Measurements from ENCODE around the gene TNFSF8. TPM values are rescaled to one million over a fixed set of nuclear protein-coding genes. Genes with fewer than 3 reads are reported as not detected.
A peak's percentile ranks its signal among the peaks of the same experiment; 100 is the strongest.

Gene TNFSF8
- total RNA-seq, 6 experiments from 2014 or later = not detected

DNA sequence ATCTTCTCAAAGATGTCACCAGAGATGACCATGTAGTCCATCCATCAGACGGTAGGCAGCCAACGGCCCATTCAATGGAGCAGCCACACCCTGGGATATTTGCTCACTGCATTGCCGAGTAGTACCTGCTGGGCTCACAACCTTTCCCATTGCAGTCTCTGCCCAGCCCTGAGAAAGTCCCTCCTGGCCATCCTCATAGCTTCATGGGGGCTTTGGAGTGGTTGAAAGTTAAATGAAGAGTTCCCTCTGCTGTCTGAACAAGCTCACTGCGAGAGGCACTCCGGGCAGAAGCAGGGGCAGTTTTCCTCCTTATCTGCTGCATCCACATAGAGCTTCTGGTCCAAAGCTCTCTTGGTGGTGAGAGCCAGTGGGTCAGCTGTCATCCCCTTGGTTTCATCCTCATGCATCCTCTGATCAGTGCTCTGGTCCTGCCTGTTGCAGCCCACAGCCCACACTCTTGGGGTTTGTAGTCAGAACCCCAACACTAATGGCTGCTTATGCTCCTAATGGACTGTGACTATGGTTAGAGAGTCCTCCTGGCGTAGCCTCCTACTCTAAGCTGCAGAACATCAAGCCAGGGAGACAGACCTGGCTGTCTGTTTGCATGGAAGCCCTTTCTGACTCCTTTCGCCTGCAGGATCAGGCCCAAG, 23.3 kb downstream of the TNFSF8 start:
- Mint-ChIP-seq H3K36me3 (ENCODE audit: low read depth) (no peaks in the 10 kb centered on the region), H3K27me3 (ENCODE audit: insufficient read depth) (peaks cover 5% of the 10 kb centered on the region; the same call in 1 of the 2 replicates), H3K9me3 (no peaks in the 10 kb centered on the region), H3K4me3 (no peak overlapping the region), H3K27ac (no peak overlapping the region), H3K4me1 (ENCODE audit: low read depth) (peaks cover 48% of the 10 kb centered on the region)
- DNase-seq = peak; percentile 42
- TF ChIP-seq, protein P1, sequence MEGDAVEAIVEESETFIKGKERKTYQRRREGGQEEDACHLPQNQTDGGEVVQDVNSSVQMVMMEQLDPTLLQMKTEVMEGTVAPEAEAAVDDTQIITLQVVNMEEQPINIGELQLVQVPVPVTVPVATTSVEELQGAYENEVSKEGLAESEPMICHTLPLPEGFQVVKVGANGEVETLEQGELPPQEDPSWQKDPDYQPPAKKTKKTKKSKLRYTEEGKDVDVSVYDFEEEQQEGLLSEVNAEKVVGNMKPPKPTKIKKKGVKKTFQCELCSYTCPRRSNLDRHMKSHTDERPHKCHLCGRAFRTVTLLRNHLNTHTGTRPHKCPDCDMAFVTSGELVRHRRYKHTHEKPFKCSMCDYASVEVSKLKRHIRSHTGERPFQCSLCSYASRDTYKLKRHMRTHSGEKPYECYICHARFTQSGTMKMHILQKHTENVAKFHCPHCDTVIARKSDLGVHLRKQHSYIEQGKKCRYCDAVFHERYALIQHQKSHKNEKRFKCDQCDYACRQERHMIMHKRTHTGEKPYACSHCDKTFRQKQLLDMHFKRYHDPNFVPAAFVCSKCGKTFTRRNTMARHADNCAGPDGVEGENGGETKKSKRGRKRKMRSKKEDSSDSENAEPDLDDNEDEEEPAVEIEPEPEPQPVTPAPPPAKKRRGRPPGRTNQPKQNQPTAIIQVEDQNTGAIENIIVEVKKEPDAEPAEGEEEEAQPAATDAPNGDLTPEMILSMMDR (IDR thresholded peaks at IDR 0.05) = peak; percentile 85

DNA sequence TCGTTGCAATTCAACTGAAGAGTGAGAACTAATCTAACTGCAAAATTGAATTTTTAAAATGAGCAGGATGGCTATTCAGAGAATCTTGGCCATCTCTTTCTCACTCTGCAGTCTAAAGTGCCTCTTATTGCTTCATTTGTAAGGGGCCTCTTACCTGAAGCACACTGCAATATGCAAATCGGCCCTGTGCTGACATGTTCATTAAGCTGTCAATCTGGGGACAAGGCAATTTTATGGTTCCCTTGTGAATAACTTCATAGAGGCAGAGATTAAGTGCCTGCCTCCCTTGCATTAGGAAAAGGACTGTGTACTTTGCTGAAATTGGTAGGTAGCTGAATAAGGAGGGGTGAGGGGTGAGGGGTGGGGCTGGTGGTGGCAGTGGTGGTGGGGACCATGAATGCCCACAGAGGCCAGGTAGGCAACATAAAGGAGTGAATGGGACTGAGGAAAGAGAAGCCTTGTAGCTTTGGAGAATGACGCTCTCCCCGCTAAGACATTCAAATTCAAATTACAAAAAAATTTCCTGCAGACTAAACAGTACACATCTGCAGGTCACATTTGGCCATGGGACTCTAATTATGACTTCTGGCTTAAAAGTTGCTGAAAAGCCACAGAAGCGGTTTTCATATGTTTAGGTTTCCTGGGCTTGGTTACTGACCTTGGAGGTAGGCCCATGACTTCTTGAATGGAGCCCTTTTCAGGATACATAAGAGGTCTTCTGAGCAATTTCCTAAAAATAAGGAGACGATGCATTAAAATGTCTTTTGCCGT, 25.0 kb downstream of the TNFSF8 start:
- peaks cover 4% of the 10 kb centered on the region; the same call in 1 of the 2 replicates for H3K27me3 Mint-ChIP-seq (ENCODE audit: insufficient read depth)
- no peak overlapping the region for H3K4me3 Mint-ChIP-seq
- H3K27ac Mint-ChIP-seq = no peak overlapping the region
- H3K36me3 Mint-ChIP-seq (ENCODE audit: low read depth) = no peaks in the 10 kb centered on the region; the same call in 1 of the 2 replicates
- no peak for DNase-seq
- peaks cover 38% of the 10 kb centered on the region for H3K4me1 Mint-ChIP-seq (ENCODE audit: low read depth)
- no peaks in the 10 kb centered on the region for H3K9me3 Mint-ChIP-seq
- TF ChIP-seq, protein P1 (IDR thresholded peaks at IDR 0.05) = no peak

DNA sequence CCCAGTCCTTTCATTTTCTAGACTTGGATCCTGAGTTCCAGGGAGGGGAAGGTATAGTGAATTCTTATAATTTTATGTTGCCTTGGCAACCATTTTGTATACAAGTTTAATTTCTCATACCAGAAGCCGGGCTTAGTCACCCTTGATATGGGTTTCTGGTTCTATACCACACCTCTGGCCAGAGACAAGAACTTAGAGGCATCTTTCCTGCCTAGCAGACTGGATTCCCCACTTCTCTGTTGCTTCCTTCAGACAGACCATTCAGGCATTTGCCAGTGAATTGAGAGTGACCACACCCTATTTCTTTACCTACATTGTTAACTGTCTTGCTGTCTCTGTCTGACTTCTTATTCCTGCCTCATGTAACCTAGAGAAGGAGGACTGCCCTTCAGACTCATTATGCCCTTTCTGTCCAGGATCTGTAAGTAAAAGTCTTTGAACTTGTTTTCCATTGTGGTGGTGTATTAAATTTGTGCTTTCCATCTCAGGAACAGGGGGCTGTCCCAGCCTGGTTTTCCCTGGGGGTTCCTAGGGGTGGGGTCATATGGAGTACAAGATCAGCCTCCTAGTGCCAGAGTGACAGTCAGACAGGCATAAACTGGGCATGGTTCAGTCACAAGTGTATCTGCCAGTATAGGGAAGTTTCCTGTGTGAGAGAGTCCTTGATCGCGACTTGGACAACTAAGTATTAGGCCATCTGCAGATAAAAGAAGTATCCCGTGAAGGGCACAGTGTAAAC, 27.4 kb downstream of the TNFSF8 start:
- Mint-ChIP-seq H3K9me3 (no peaks in the 10 kb centered on the region), H3K27me3 (ENCODE audit: insufficient read depth) (no peaks in the 10 kb centered on the region; the same call in 1 of the 2 replicates), H3K27ac (no peak overlapping the region; the same call in none of the 2 replicates), H3K36me3 (ENCODE audit: low read depth) (no peaks in the 10 kb centered on the region; the same call in 1 of the 2 replicates), H3K4me1 (ENCODE audit: low read depth) (peaks cover 14% of the 10 kb centered on the region), H3K4me3 (peak overlapping the region; percentile 3; the same call in 1 of the 2 replicates)
- peak; percentile 33 for DNase-seq
- TF ChIP-seq, protein P1 (IDR thresholded peaks at IDR 0.05) = no peak

DNA sequence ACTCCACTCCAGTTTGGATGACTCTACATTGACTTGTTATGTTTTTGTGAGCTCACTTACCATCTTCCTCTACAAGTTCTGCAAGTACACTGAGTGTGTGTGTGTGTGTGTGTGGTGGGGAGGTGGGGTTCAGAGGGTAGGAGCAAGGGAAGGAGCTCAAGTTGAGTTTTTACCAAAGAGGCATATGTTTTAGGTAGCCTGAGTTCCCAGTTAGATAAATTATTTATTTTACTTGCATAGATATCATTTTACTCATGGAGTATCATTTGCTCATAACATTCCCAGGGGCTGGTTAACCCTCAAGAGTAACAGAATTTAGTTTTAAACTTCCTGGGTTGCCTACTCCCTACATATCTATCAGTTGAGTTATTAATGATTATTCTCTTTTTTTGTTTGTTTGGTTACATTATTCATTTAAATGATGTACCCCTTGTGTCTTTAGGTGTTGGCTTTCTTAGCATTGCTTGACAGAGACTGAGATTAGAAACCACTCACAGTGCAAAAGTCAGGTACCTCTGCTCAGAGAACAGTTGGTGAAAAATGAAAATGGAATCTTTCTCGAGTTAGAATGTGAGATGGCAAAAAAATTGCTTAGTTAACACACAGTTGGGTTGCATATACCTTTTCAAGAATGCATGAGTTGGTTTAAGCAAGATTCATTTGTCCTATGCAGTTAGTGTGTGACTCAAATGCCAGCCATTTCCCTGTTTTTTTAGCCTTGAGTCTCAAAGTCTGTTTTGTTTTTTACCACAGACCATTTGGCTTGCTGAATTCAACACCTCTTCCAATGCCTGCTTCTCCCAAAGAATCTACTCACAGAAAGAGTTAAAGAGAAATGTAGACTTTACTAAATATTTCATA, 29.2 kb downstream of the TNFSF8 start:
- Mint-ChIP-seq H3K4me3 (peak overlapping the region; percentile 60), H3K27ac (no peak overlapping the region; the same call in none of the 2 replicates), H3K4me1 (ENCODE audit: low read depth) (peaks cover 3% of the 10 kb centered on the region; the same call in 1 of the 2 replicates), H3K27me3 (ENCODE audit: insufficient read depth) (no peaks in the 10 kb centered on the region), H3K36me3 (ENCODE audit: low read depth) (no peaks in the 10 kb centered on the region; the same call in 1 of the 2 replicates), H3K9me3 (no peaks in the 10 kb centered on the region)
- TF ChIP-seq, protein P1 (IDR thresholded peaks at IDR 0.05) = no peak
- DNase-seq = peak; percentile 81

Data from HFFc6 (cell line).